DMS 273 (cell line): ENCODE results near the gene NCKAP5.

Experiments
- DNase-seq: peaks from one replicate; lab custom pipeline; 2025; ENCODE audit not compliant: unreplicated experiment; lab: John Stamatoyannopoulos, UW

The NCKAP5 gene

DNA sequence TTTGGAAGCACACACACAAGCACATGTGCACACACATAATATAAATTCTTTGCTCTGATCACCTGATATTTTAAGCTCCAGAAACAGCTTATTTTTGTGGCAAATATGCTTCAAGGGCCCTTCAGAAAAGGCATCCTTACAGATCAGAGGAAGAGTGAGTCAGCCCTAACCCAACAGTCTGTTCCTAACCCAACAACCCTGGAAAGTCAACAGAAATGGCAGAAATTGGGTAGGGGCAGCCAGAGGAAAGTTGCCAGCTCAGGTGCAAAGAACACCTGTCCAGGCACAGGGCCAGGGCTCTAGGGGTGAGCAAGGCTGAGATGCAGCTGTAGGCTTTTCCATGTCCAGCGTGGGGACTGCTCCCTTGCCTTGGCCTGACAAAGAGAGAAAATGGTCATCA lies 6.4 kb upstream of the NCKAP5 start:
- DNase-seq: no peak

DNA sequence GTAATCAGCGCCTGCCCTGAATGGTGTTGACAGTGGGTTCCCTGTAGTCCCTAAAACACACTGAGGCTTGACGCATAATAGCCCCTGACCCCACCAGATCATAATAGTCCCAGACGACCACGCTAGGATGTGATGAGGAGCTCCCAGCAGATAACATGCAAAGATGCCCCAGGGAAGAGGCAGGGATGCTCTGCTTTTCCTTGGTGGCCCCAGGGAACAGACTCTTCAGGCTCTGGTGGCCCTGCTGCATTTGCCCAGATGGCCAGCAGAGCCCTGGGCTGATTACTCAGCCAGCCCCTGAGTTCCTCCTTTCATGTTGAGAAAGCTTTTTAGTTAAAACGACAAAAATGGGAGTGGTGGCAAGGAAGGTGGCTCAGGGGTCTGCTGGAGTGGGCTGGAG lies 5.9 kb upstream of the NCKAP5 start:
- DNase-seq: no peak

DNA sequence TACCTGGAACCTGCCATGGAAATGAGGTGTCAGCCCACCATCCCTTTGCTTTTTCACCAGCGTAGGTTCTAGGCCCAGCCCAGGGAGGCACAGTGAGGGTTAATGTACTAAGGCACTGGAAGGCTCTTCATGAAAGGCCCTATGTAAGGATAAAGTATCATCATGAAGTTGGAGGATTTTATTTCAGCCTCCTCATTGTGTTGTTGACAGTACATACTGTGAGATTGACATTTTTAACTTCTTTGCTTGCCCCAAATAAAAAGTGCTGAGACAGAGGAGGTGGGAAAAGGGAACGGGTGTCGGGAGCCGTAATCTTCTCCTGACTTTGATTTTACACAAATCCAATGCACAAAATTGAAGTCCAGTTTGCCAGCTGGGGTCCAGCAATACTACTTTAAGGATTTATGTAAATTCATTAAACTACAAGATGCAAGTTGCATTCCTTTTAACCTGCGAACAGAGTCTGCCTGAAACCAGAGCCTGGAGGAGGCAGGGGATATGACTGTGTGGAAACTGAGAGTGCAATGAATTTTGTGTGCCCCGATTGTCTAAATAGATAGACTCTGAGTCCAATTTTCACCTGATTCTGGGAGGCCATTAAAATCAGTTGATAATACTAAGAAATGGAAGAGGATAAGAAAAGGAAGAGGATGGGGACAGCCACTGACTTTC lies 5.4 kb upstream of the NCKAP5 start:
- no peak for DNase-seq

DNA sequence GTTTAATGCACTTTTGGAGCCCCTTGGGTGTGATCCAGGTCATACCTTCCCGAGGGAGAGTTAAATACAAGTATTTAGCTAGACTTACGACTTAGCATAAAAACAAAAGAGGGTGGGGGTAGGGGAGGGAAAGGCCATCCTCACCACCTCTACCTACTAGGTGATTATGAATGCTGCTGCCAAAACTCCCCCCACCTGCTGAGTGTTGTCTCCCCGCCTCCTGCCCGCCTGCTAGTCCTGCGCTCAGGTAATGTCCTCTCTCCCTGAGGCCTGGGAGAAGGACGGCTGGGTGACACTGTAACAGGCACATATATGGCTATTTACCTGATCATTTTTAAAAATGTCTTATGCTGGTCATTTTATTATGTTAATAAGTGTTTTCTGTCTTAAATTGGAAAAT lies 3.0 kb upstream of the NCKAP5 start:
- DNase-seq: no peak

DNA sequence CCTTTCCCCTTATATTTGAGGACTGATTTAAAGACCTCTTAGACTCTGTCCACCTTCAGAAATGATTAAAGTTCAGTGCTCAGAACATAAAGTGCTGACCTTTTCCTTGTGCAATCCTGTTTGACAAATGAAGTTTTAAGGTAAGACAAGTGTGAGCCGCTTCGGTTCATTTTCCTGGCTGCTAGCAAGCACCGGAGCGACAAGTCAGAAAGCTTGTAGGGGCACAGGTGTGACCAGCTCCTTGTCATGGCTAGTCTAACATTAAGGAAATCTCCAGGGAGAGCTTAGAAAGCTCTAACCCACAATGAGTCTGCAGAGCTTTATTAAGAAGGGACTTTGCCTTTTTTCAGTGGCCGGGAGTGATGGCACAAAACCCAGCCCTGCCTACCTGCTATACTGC lies 2.3 kb upstream of the NCKAP5 start:
- no peak for DNase-seq

DNA sequence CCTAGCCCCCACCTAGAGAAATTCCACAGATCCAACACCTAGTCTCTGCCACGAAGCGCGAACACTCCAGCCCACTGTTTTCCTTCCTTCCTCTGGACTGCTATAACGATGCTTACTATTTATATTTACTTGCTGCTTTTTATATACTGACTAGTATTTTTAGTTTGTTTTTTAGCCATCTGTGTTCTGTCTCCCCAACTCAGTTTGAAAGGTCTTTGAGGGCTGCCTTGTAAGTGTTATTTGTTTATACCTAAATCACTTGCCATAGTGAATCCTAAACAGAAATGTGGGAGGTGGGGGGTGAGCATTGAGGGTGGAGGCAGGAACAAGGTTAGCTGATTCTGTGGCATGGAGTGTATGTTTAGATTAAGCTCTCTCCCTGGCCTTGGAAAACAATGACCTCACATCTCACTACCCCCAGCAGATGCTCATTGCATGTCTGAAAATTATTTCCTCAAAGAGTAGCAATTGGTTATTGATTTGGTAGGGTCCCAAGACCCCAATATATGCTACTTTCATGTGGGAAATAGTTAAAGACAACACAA lies 1.1 kb upstream of the NCKAP5 start:
- DNase-seq: no peak

DNA sequence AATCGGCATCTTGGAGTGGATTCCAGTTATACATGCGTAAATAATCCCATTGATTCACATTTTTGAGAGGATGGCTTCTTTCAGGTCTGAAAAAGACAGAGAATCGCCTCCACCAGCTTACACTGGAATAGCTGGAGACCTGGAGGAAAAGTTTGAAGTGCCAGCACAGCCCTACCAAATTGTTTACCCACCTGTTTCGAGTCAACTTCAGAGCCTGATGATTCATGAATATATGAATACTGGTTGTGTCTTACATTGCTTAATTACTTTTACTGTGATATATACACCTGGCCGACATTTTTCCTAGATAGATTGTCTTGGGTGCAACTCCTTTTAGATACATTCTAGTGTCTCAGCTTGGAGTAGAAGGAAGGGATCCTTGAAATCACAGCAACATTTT lies 335 bp upstream of the NCKAP5 start:
- DNase-seq: no peak

DNA sequence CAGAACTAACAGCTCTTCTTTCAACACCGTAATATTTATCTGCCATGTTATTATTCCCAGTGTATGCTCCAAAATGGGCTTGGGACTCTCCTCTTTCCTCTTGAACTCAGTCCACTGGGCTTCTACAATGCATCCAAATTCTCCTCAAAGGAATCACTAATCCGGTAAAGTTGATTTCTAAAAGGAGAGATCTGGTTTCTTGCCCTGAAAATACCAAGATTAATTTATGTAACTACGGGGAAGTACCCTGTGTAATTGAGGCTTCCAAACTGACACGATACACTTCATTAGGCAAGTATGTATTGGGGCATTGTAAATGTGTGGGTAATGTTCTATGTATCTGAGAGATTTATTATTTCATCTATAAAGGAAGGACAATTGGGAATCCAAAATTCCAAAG lies 5.7 kb downstream of the NCKAP5 start:
- no peak for DNase-seq

DNA sequence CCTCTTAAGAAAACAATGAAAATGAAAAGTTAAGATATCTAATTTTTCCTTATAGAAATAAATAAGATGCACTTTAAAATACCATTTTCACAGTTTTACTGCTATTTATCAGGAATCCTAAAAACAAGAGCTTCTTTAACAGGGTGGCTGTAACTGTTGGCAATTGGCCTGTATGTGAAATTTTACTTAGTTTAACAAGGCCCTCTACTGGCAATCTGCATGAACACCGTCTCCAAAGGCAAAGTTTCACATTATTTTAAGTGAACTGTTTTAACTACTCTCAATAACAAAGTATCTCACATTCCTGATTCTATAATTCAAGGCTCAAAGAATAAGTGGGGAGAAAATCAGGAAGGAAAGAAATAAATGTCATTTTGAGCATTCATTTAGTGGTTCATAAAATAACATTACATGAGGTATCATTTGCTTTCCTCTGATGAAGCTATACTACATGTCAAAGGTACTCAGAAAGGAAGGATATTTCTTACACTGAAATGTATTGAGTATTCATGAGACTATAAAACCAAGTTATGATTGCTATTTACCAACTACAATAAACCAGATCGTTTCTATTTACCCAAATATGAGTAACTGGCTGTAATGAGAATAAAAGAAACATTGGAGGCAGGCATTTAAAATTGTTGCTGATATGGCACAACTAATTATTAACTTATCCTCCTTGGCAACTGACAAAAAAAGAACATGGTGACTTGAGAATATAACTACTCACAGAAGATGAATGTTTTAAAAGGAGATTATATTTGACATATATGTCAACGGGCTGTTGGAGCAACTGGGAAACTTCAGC lies 7.0 kb downstream of the NCKAP5 start:
- peak; percentile 75 for DNase-seq

DNA sequence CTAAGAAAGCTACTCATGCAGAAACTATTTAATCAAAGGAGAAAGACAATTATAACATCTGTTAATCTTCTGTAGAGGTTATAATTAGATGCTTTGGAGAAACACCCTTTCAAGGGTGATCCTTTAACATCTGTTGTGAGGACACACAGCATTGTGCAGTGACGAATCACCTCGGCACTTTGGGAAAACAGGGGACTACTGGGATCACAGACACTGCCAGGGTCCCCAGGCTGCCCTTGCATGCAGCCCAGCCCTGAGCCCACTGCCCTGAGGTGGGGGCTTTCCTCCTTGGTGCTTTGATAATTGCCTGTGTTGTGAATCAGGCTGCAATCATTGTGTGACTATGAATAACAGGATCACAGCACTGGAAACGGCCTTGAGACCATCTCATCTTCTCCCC lies 10.6 kb downstream of the NCKAP5 start:
- DNase-seq: no peak

DNA sequence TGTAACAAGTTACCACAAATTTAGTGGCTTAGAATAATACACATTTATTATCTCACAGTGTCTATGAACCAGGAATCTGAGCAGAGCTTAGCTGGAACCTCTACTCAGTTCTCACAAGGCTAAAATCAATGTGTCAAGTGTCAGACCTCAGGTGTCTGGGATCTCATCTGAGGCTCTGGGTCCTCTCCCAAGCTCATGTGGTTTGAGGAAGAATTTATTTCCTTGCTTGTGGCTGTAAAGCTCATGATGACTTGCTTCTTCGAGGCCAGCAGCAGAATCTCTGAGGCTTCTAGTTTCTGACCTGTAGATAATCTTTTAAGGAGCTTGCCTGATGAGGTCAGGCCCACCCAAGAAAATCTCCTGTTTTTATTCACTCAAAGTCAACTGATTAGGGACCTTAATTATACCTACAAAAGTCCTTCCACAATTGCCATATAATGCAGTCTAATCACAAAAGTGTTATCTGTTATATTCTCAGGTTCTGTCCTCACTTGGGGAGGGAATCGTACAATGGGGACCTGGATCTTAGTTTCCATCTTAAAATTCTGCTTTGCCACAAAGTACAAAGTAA lies 14.3 kb downstream of the NCKAP5 start:
- no peak for DNase-seq

DNA sequence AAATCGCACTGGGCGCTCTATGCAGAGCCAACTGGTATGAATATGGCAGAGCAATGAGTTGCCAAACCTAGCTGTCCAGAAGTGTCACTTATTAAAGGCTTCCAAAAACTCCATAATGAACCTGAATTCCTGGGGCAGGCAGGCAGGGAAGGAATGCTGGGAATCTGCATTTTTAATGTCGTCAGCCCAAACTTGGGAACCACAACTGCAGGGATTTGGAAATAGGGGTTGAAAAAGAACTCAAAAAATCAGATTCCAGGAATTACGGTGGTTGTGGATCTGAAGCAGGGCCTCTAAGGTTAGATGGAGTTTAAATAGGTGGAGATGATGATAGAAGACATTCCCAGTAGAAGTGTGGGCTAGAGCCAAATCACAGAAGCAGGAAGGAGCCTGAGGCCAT lies 15.0 kb downstream of the NCKAP5 start:
- DNase-seq: no peak

DNA sequence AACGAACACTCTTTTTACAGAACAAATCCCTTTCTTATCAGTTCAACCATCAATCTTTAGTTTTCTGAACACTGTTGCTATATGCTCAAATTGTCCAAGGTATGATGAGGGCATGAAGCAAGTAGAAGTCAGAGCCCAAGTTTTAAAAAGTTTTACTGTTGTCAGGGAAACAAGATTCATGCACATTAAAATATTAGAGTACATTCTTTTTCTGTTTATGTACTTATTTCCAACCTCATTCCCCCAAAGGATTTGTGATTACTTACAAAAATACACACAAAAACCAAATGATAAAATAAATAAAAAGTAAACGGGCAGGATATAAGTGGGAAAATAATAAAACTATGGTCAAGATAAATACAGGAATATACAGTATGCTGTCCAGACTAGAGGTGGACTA lies 15.4 kb downstream of the NCKAP5 start:
- DNase-seq: no peak

DNA sequence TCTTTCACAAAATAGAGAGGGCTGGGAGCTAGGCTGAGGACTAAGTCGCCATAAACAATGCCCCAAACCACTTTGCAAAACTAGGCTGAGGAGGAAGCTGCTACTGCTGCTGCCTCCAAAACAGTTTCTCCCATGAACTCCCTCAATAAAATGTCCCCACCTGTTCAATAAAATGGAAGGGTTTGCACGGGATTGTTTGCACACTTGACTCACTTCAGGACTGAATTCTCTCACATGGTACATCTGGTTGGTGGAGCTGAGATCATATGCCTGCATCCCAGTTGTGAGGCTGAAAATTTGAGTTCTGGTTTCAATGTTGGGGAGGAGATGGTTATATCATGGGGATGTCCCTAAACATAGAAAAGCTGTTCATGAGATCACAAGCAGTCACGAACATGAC lies 26.5 kb downstream of the NCKAP5 start:
- no peak for DNase-seq

DNA sequence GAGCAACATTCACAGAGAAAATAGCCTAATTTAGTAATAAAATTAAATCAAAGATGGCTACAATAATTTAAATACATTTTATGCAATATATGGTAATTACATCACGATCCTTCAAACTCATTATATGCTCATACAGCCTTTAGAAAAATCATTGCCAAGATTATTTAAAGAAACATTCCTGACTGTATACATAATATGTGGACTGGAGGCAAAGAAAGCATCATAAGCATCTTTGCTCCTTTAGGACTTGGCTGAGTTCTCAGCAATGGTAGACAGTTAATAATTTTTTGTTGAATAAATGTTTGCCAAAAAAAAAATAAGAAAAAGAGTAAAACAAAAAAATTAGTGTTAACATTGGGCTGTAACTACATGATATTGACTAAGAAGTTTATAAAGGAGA lies 26.9 kb downstream of the NCKAP5 start:
- DNase-seq: no peak

DNA sequence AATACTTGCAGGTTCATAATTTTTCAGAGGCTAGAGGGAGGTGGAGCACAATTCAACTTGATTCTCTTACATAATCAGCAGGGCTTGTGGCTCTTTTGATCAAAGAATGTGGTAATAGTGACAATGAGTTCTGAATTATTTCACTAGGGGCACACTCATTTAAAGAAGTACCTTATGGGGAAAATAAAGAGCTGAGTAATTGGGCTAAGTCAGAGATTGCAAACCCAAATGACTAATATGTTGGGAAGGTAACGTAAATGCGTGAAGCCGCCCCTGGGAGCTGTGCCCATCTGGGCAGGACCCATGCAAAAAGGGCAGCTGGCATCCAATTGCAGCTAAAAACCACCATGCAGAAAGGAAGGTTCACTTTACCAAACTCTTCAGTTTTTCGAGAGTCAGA lies 35.3 kb downstream of the NCKAP5 start:
- peak; percentile 6 for DNase-seq

DNA sequence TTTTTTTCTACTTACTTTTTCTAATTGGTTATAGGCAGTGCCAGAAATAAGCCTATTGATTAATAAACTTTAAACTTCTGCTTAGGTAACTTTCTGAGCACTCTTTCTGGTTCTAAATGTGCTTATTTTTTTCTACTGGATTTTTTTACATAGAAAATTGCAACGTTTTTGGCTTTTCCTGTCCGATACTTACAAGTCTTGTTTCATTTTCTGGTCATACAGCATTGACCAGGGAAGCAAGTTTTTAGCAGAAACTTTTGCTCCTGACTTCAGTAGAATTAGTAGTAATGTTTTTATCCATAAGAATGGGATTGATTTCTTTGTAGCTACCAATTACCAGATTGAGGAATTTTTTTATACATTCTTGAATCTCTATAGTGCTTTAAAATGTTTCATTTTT lies 36.9 kb downstream of the NCKAP5 start:
- DNase-seq: no peak

DNA sequence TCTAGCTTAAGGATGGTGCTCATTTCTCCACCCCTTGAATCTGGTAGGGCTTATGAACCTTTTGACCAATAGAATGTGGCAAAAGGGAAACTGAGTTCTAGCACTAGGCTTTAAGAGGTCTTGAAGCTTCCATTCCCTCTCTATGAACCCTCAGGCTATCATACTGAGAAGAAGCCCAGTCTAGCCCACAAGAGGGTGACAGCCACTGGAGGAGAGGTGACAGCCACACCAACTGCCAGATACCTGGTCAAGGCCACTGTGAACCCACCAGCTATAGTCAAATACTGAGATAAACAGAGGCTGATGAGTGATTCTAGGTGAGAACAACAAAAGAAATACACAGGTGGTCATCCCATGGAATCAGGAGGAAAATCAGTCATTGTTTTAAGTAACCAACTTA lies 37.6 kb downstream of the NCKAP5 start:
- no peak for DNase-seq

DNA sequence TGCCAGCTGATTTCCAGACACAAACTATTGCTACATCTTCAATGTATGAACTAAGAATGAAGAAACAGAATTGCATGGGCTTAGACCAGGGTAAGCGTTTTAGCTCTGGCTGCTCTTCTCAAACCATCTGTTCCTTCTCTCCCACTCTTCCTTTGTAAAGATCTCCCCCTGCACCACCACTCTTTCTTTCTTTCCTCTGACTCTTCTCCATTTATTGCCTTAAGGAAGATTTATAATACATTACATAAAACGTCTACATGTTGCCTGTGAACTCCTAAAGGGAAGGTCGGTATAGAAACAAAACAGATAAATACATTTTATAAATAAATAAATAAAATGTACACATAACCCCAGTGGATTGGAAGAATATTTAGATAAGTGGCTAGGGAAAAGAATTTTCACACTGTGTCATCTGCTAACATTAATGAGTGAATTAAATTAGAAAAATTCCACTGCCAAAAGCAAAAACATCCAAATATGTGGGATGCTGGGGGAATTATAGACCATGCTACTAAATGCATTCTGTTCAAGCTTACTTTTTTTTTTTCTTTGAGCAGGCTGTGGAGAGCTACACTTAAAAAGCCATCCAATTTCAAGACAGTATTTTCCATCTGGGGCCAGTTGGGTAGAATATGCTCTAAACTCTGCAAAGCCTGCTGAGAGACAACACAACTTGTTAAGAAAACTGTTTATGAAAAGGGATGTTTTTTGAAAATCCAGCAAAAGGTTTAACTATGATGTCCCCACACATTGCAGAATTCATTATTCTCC lies 41.5 kb downstream of the NCKAP5 start:
- DNase-seq: no peak

DNA sequence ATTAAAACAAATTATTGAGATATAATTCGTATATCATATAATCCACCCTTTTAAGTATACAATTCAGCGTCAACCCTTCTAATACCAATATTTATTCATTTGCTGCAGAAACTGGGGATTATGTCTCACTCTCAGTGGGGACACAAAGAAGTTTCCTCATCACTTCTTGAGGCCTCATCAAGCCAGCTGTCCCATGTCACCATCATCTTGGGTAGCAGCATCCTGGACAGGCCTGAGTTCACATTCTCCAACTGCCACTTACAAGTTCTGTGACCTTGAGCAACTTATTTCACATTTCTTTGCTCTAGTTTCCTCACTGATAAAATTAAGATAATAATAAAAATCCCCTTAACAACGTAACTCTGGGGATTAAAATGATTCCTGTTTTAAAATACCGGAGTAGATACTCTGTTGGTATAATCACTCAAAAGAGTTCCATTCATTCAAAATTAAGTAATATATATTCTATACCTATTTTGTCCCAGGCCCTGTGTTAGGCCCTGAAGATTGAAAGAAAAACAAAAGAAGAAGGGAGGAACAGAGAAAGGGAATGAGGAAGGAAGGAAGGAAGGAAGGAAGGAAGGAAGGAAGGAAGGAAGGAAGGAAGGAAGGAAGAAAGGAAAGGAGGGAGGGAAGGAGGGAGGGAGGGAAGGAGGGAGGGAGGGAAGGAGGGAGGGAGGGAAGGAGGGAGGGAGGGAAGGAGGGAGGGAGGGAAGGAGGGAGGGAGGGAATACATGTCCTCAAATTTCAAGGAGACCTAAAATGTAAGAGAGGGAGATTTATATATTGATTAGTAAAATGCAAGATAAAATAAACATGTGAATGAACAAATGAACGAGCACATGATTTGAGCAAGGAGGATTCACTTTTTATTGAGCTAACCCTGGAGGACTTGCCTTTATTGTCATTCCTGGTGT lies 42.4 kb downstream of the NCKAP5 start:
- DNase-seq: no peak
